GM12865 (cell line): ENCODE measurements around the gene PSAP.

ENCODE experiments used
- DNase-seq: peaks from one replicate; pipeline ENCODE4 v3.0.0; 2010; ENCODE audit warnings: low read depth
- H3K4me3 ChIP-seq: 2 replicates; pipeline ENCODE4 v1.5.1; 2011; ENCODE audit warnings: mild to moderate bottlenecking, low read depth, low read length, control low read depth
- CTCF ChIP-seq: IDR thresholded peaks from 2 replicates; pipeline ENCODE4 v1.5.1; 2011; ENCODE audit warnings: low read length, control low read depth, low read depth, inconsistent platforms; ENCODE audit not compliant: insufficient read depth; ENCODE audit errors: missing control alignments

The PSAP gene

GRCh38 chr10:71823356-71823755 lies 27.7 kb downstream of the PSAP start:
- TF ChIP-seq CTCF, result no peak
- no peak for DNase-seq
- H3K4me3 ChIP-seq, result no peak overlapping the region

GRCh38 chr10:71821909-71822763 lies 28.9 kb downstream of the PSAP start:
- no peak overlapping the region for H3K4me3 ChIP-seq
- no peak for DNase-seq
- TF ChIP-seq CTCF, result no peak

- no peak overlapping the region for H3K4me3 ChIP-seq
- no peak for TF ChIP-seq CTCF
- DNase-seq, result no peak
Measured at GRCh38 chr10:71820966-71821365, 30.1 kb downstream of the PSAP start.

GRCh38 chr10:71819985-71820384 lies 31.1 kb downstream of the PSAP start:
- no peak overlapping the region for H3K4me3 ChIP-seq
- TF ChIP-seq CTCF, result no peak
- DNase-seq, result no peak

GRCh38 chr10:71819441-71819861 lies 31.6 kb downstream of the PSAP start:
- no peak for TF ChIP-seq CTCF
- no peak for DNase-seq
- no peak overlapping the region for H3K4me3 ChIP-seq

- no peak for DNase-seq
- TF ChIP-seq CTCF, result no peak
- H3K4me3 ChIP-seq, result no peak overlapping the region
Measured at GRCh38 chr10:71818674-71819260, 32.3 kb downstream of the PSAP start.
